ENCODE data around the gene CAPN13. TPM values are rescaled to one million over a fixed set of nuclear protein-coding genes. Genes with fewer than 3 reads are reported as not detected.

The CAPN13 gene
- total and polyA plus RNA-seq, 2 of the 4 experiments (the other 2 are of a cell fraction) = not detected

DNA sequence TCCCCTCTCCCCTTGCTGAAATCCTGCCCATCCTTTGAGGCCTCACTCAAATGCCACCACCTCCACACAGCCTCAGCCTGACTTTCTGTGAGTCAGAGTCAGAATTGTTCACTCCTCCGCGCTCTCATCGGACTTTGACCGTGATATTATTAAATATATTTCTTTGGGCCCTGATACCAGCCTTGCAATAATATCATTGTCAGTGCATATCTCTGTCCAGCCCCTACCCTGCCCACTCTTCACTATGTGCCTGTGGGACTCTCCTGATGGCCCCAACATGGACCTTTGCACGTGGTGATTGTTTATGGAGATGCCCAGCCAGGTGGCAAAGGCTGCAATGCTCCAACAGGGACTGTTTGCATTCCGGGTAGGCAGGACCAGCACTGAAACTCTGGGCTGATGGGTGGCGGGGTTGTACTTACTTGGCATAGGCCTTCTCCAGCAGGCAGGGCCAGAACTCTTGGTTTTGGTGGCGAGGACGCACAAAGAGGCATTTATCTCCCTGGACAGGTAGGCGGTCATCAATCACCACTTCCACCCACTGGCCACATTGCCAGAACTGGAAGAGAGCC lies 37.3 kb downstream of the CAPN13 start:
- Histone ChIP-seq H2BK5ac (ENCODE audit: low read depth, low read length, poor library complexity, severe bottlenecking) (no peak overlapping the region), H3K4me2 (ENCODE audit: low read depth, low read length) (no peak overlapping the region), H3K9ac (ENCODE audit: low read depth, low read length) (no peak overlapping the region), H3K9me3 (ENCODE audit: control insufficient read depth, insufficient read depth, low read length) (no peaks in the 10 kb centered on the region), H3K4me1 (ENCODE audit: control insufficient read depth, insufficient read depth, low read length) (no peaks in the 10 kb centered on the region), H2BK20ac (ENCODE audit: low read depth, low read length) (no peak overlapping the region), H4K8ac (ENCODE audit: low read depth in 2 of 2, low read length in 2 of 2) (no peak overlapping the region), H3K27ac (ENCODE audit: insufficient read depth, low read length) (no peak overlapping the region), H4K5ac (ENCODE audit: low read depth, low read length) (no peak overlapping the region), H4K91ac (ENCODE audit: insufficient read depth, low read depth, low read length) (no peak overlapping the region), H3K14ac (replicated peaks; ENCODE audit: low read depth, low read length) (no peak overlapping the region), H4K20me1 (ENCODE audit: insufficient read depth, low read length) (no peaks in the 10 kb centered on the region), H2AK9ac (replicated peaks; ENCODE audit: low read depth, low read length, poor library complexity) (no peak overlapping the region), H3K23ac (ENCODE audit: low read depth, low read length) (no peak overlapping the region), H3K4ac (ENCODE audit: low read depth, low read length) (no peak overlapping the region), H3K79me1 (ENCODE audit: low read depth in 1 of 2, low read length in 2 of 2) (no peaks in the 10 kb centered on the region), H2AFZ (replicated peaks; ENCODE audit: low read length, poor library complexity) (no peak overlapping the region), H3K4me3 (ENCODE audit: insufficient read depth, low read depth, low read length) (no peak overlapping the region), H3K9me1 (ENCODE audit: insufficient read depth, low read length) (no peaks in the 10 kb centered on the region), H2BK15ac (ENCODE audit: low read depth, low read length) (no peak overlapping the region), H3K18ac (ENCODE audit: low read depth, low read length) (no peak overlapping the region), H3K36me3 (ENCODE audit: control insufficient read depth, insufficient read depth, low read length) (no peaks in the 10 kb centered on the region), H2BK120ac (ENCODE audit: low read depth, low read length) (no peak overlapping the region), H2AK5ac (ENCODE audit: low read depth, low read length) (no peak overlapping the region), H3K56ac (ENCODE audit: extremely low read depth, insufficient read depth, low read length) (no peak overlapping the region), H3K27me3 (ENCODE audit: control insufficient read depth, insufficient read depth, low read length) (peaks cover 8% of the 10 kb centered on the region)
- in situ Hi-C loops (cut with MboI; ENCODE audit: low sequenced_read_pairs) = no loop called here
- no TSS peak for BruUV-seq (replicated peaks)
- CTCF ChIA-PET = no interaction called here
- ATAC-seq (ENCODE audit: low read depth) = no peak
- 53% methylated on average over 3 of the region's 10 CpGs; no CpG with 5 or more reads in 1 of the 2 experiments for WGBS, 2 experiments (ENCODE audit: extremely low coverage in 2 of 2, insufficient read length in 1 of 2)
- intact Hi-C loops (cut with micrococcal nuclease) = no loop called here
- TF ChIP-seq MXI1 (IDR thresholded peaks at IDR 0.05; ENCODE audit: borderline replicate concordance, low read depth, low read length) (no peak), RAD21 (IDR thresholded peaks at IDR 0.05; ENCODE audit: low read length) (no peak), RFX5 (IDR thresholded peaks at IDR 0.05; ENCODE audit: low read depth, low read length) (no peak), SMC3 (IDR thresholded peaks at IDR 0.05; ENCODE audit: low read depth, low read length) (no peak), FOS (IDR thresholded peaks at IDR 0.05; ENCODE audit: low read depth, low read length) (no peak), BHLHE40 (IDR thresholded peaks at IDR 0.05; ENCODE audit: low read depth, low read length) (no peak), POLR2A (IDR thresholded peaks at IDR 0.05; ENCODE audit: low read depth, low read length) (no peak), CHD1 (IDR thresholded peaks at IDR 0.05; ENCODE audit: low read depth, low read length) (no peak)
- TF ChIP-seq, protein P1, sequence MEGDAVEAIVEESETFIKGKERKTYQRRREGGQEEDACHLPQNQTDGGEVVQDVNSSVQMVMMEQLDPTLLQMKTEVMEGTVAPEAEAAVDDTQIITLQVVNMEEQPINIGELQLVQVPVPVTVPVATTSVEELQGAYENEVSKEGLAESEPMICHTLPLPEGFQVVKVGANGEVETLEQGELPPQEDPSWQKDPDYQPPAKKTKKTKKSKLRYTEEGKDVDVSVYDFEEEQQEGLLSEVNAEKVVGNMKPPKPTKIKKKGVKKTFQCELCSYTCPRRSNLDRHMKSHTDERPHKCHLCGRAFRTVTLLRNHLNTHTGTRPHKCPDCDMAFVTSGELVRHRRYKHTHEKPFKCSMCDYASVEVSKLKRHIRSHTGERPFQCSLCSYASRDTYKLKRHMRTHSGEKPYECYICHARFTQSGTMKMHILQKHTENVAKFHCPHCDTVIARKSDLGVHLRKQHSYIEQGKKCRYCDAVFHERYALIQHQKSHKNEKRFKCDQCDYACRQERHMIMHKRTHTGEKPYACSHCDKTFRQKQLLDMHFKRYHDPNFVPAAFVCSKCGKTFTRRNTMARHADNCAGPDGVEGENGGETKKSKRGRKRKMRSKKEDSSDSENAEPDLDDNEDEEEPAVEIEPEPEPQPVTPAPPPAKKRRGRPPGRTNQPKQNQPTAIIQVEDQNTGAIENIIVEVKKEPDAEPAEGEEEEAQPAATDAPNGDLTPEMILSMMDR (conservative IDR thresholded peaks at IDR 0.05; ENCODE audit: low read depth, low read length) = no peak
- TF ChIP-seq, protein P2, sequence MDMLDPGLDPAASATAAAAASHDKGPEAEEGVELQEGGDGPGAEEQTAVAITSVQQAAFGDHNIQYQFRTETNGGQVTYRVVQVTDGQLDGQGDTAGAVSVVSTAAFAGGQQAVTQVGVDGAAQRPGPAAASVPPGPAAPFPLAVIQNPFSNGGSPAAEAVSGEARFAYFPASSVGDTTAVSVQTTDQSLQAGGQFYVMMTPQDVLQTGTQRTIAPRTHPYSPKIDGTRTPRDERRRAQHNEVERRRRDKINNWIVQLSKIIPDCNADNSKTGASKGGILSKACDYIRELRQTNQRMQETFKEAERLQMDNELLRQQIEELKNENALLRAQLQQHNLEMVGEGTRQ (IDR thresholded peaks at IDR 0.05; ENCODE audit: low read depth, low read length) = no peak
- TF ChIP-seq, protein P3, sequence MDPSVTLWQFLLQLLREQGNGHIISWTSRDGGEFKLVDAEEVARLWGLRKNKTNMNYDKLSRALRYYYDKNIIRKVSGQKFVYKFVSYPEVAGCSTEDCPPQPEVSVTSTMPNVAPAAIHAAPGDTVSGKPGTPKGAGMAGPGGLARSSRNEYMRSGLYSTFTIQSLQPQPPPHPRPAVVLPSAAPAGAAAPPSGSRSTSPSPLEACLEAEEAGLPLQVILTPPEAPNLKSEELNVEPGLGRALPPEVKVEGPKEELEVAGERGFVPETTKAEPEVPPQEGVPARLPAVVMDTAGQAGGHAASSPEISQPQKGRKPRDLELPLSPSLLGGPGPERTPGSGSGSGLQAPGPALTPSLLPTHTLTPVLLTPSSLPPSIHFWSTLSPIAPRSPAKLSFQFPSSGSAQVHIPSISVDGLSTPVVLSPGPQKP (IDR thresholded peaks at IDR 0.05; ENCODE audit: borderline replicate concordance, low read depth, low read length) = no peak
- no peak for DNase-seq
- POLR2A ChIA-PET (ENCODE audit: unreplicated experiment) = no interaction called here
- dilution Hi-C loops (cut with HindIII; ENCODE audit: low sequenced_read_pairs, unreplicated experiment) = no loop called here
